Endothelial cell of umbilical vein (primary cell): ENCODE results near the gene HTR6.

Source experiments
- CTCF ChIP-seq, 2 donors: IDR thresholded peaks; 1 replicate in 1 of 2; 2 replicates in 1 of 2; pipeline ENCODE4 v1.5.1; 2011; ENCODE audit warnings: low read length in 2 of 2, mild to moderate bottlenecking in 2 of 2, moderate library complexity in 2 of 2, control low read depth in 1 of 2, inconsistent platforms in 1 of 2, low read depth in 1 of 2; ENCODE audit not compliant: insufficient read depth in 1 of 2; ENCODE audit errors: extremely low read depth in 1 of 2
- EZH2 ChIP-seq: IDR thresholded peaks from 2 replicates; pipeline ENCODE4 v1.6.1; 2012; ENCODE audit warnings: borderline replicate concordance, low read depth, mild to moderate bottlenecking, moderate library complexity, low read length, inconsistent platforms; ENCODE audit not compliant: severe bottlenecking
- JUN ChIP-seq: IDR thresholded peaks from 2 replicates; pipeline ENCODE4 v1.6.1; 2011; ENCODE audit warnings: borderline replicate concordance, low read depth; ENCODE audit not compliant: insufficient read length, insufficient read depth
- MAX ChIP-seq: IDR thresholded peaks from 2 replicates; pipeline ENCODE4 v1.6.1; 2011; ENCODE audit not compliant: insufficient read depth, insufficient read length
- MYC ChIP-seq: IDR thresholded peaks from one replicate; pipeline ENCODE4 v1.6.1; 2011; ENCODE audit warnings: mild to moderate bottlenecking, low read depth, low read length
- POLR2A ChIP-seq: IDR thresholded peaks from 2 replicates; pipeline ENCODE4 v1.6.1; 2012; ENCODE audit warnings: low read depth, mild to moderate bottlenecking, control low read depth, low read length
- POLR2AphosphoS5 ChIP-seq: IDR thresholded peaks from 2 replicates; pipeline ENCODE4 v1.6.1; 2012; ENCODE audit warnings: low read depth, mild to moderate bottlenecking, control low read depth, low read length, moderate library complexity; ENCODE audit not compliant: insufficient read depth

GRCh38 chr1:19665496-19666465 lies 1.1 kb downstream of the HTR6 start:
- no peak for TF ChIP-seq CTCF (IDR thresholded peaks at IDR 0.05; ENCODE audit: extremely low read depth in 1 of 2, insufficient read depth in 1 of 2, low read depth in 1 of 2, low read length in 2 of 2)
- no peak for TF ChIP-seq POLR2AphosphoS5
- TF ChIP-seq MYC: no peak
- no peak for TF ChIP-seq POLR2A
- peak; percentile 64 for TF ChIP-seq EZH2
- TF ChIP-seq JUN: no peak
- no peak for TF ChIP-seq MAX
